Left ventricle myocardium inferior (tissue), 1 donor: ENCODE measurements around the gene LSM3. TPM values are rescaled to one million over a fixed set of nuclear protein-coding genes. Genes with fewer than 3 reads are reported as not detected.

ENCODE experiments used
- DNase-seq: peaks from one replicate; pipeline ENCODE4 v3.0.0-alpha.2; 2020
- H3K27ac ChIP-seq: fragments of 200-600 bp; replicated peaks from 2 replicates; pipeline ENCODE4 v1.8.0; 2021
- H3K27me3 ChIP-seq: fragments of 200-600 bp; 2 replicates; pipeline ENCODE4 v1.8.0; 2021; ENCODE audit warnings: low read depth
- H3K36me3 ChIP-seq: fragments of 200-600 bp; 2 replicates; pipeline ENCODE4 v1.8.0; 2021
- H3K4me1 ChIP-seq: fragments of 200-600 bp; 2 replicates; pipeline ENCODE4 v1.8.0; 2021
- H3K4me3 ChIP-seq: fragments of 200-600 bp; 2 replicates; pipeline ENCODE4 v1.8.0; 2021; ENCODE audit warnings: mild to moderate bottlenecking, moderate library complexity
- H3K9me3 ChIP-seq: fragments of 200-600 bp; replicated peaks from 2 replicates; pipeline ENCODE4 v1.8.0; 2021
- CTCF ChIP-seq: fragments of 200-600 bp; IDR thresholded peaks from 2 replicates; pipeline ENCODE4 v1.8.0; 2021; ENCODE audit warnings: antibody characterized with exemption, mild to moderate bottlenecking, borderline replicate concordance
- intact Hi-C: fragments of 100-400 bp; cut with micrococcal nuclease; formaldehyde crosslinking; loops from one replicate; pipeline ENCODE4 v1.11.0; 2022
- total RNA-seq: library from RNA; stranded (reverse); fragmentation: NEBNext Ultra II Directional; extraction: Animal tissue kit (Norgen Biotek cat#: 25700); gene quantifications from one replicate; pipeline ENCODE4 v1.2.1, GENCODE V29; 2021
- donor health status: DM: no; HTN: yes; CAD: no; lungs with severe emphysema.

LSM3 gene
- total RNA-seq, 1 donor from 2014 or later, result 16.8 TPM

GRCh38 chr3:14206548-14207177 is 28.0 kb downstream of the LSM3 start:
- Histone ChIP-seq H3K4me1 (peaks cover 25% of the 10 kb centered on the region), H3K27ac (no peak overlapping the region), H3K27me3 (peaks cover 30% of the 10 kb centered on the region), H3K36me3 (no peaks in the 10 kb centered on the region), H3K9me3 (no peaks in the 10 kb centered on the region), H3K4me3 (no peak overlapping the region)
- intact Hi-C loops, result no loop called here
- no peak for DNase-seq
- no peak for TF ChIP-seq CTCF

GRCh38 chr3:14208168-14208567 is 29.6 kb downstream of the LSM3 start:
- Histone ChIP-seq H3K4me1 (peaks cover 25% of the 10 kb centered on the region), H3K4me3 (no peak overlapping the region), H3K27me3 (peaks cover 45% of the 10 kb centered on the region), H3K36me3 (no peaks in the 10 kb centered on the region), H3K9me3 (no peaks in the 10 kb centered on the region), H3K27ac (no peak overlapping the region)
- DNase-seq, result no peak
- no peak for TF ChIP-seq CTCF
- intact Hi-C loops, result no loop called here

GRCh38 chr3:14208977-14209394 is 30.4 kb downstream of the LSM3 start:
- peaks cover 16% of the 10 kb centered on the region for H3K4me1 ChIP-seq
- intact Hi-C loops, result no loop called here
- H3K27me3 ChIP-seq, result peaks cover 52% of the 10 kb centered on the region
- no peaks in the 10 kb centered on the region for H3K36me3 ChIP-seq
- no peak overlapping the region for H3K4me3 ChIP-seq
- no peak for TF ChIP-seq CTCF
- no peaks in the 10 kb centered on the region for H3K9me3 ChIP-seq
- no peak for DNase-seq
- no peak overlapping the region for H3K27ac ChIP-seq

- intact Hi-C loops, result no loop called here
- no peaks in the 10 kb centered on the region for H3K9me3 ChIP-seq
- H3K4me3 ChIP-seq, result no peak overlapping the region
- TF ChIP-seq CTCF, result no peak
- H3K27me3 ChIP-seq, result peaks cover 52% of the 10 kb centered on the region
- peaks cover 9% of the 10 kb centered on the region for H3K4me1 ChIP-seq
- no peaks in the 10 kb centered on the region for H3K36me3 ChIP-seq
- H3K27ac ChIP-seq, result no peak overlapping the region
- DNase-seq, result no peak
Measured at GRCh38 chr3:14209581-14210289, 31.1 kb downstream of the LSM3 start.

- Histone ChIP-seq H3K27me3 (peaks cover 52% of the 10 kb centered on the region), H3K4me1 (peaks cover 3% of the 10 kb centered on the region), H3K9me3 (no peaks in the 10 kb centered on the region), H3K4me3 (no peak overlapping the region), H3K36me3 (no peaks in the 10 kb centered on the region), H3K27ac (no peak overlapping the region)
- TF ChIP-seq CTCF, result no peak
- no peak for DNase-seq
- intact Hi-C loops, result no loop called here
Measured at GRCh38 chr3:14210290-14210688, 31.7 kb downstream of the LSM3 start.
